Endometrial microvascular endothelial cells (primary cell): ENCODE data around the gene NOS1AP. TPM values are rescaled to one million over a fixed set of nuclear protein-coding genes. Genes with fewer than 3 reads are reported as not detected.
"Not testable (repeated sequence)": the region's sequence is repeated elsewhere in the genome, so short reads cannot be mapped to it uniquely, and the experiment has no call there.

Experiments
- in situ Hi-C: cut with HindIII; loops from 2 replicates; pipeline ENCODE4 v1.10.0; 2017; ENCODE audit warnings: low sequenced_read_pairs, low pct_unique_long_range_greater_than_20kb; ENCODE audit errors: inconsistent ontology term
- total RNA-seq: library from RNA; depleted of rRNA; stranded (reverse); fragments of >200 nt; gene quantifications from one replicate; pipeline ENCODE4 v1.2.3, GENCODE V29; 2015; ENCODE audit errors: inconsistent ontology term

The NOS1AP gene
- total RNA-seq, 1 donor from 2014 or later: 3.1 TPM

DNA sequence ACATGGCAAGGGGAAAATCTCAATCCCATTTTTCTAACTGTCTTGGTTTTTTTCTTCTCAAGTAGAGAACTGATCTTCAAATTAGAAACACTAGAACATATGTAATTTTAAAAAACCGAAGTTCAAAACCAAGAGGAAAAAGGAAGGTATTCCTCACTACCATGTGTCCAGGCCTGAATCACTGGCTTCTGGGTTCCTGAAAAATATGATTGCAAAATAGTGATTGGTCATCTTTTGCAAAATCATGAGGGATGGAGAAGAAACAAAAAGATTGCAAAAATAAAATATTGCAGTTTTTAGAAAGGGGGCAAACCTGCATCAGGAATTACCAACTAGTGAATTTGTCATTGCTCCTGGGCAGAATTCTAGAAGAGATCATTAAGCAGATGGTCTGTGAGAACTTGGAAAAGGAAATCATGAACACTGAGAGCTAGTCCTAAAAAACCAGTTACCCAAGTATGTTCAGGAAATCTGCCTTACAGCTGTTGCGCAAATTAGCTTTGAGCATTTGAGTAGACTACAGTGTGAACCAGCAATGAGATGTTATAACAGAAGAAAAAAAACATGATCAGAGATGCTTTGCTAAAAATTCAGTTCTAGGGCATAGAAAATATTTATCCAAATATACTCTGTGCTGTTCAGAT is 257.8 kb downstream of the NOS1AP start:
- in situ Hi-C loops: no loop called here

DNA sequence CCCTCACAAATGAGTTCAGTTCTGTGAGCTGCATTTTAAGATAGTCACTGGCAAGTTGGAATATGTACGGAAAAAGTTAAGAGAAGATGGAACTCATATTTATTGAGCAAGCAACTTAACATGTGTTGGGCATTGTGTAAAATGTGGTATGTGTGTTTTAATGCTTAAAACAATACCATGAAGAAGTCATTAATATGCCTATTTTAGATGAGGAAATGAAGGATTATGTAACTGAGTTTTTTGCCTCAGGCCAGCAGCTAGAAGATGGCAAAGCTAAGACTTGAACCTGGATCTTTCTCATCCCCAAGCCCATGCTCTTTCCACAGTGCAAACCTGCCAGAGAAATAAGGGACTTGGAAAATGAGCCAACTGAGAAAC is 258.3 kb downstream of the NOS1AP start:
- in situ Hi-C loops: no loop called here

DNA sequence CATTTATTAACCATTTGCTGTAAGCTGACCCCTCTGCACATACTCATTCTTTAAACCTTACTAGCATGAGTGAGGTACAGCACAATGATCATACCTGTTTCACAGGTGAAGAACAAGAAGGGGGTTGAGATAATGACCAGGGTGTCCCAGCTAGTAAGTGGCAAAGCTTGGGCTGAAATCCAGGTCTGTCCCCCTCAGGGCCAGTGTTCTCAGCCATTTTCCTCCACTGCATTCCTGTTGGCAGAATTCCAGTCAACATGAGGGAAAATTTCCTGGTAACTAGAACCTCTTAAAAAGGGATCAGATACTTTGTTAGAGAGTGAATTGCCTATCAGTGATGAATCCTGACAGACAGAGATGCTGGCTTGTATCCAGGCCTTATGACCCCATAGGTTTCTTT is 259.0 kb downstream of the NOS1AP start:
- in situ Hi-C loops: no loop called here

DNA sequence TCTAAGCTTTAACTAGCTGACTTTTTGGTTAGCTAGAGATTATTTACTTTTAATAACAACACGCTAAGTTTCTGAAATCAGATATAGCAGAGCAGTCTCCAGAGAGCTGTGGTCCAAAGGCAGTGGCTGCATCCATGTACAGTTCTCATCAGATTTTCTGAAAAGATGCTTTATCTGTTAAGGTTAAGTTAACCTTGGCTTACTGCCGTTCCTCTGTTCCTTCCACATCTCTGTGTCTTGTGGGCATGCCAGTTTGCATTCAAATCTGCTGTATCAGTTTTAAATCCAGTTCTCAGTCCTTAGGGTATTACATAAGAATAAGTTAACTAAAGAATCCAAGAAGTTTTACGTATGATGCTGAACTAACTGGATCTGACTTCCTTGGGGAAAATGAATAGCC is 260.3 kb downstream of the NOS1AP start:
- in situ Hi-C loops: no loop called here

DNA sequence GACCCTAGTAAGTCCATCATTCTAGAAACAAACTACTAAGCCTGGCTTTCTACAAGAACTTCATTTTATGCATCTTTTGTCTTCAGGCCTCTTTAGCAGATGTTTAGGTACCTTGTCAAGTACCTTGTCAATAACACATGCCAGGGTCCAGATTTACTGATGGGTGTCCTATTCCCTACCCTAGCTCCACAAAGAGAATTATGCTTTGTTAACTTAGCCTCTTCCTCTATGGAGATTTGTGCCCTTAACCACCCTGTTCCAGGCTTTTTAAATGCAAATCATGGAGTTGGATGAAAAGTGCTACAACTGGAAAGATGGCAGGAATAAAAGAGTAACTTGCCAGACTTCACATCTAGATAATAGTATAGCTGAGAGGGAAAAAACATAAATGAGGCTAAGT is 264.5 kb downstream of the NOS1AP start:
- in situ Hi-C loops: no loop called here

DNA sequence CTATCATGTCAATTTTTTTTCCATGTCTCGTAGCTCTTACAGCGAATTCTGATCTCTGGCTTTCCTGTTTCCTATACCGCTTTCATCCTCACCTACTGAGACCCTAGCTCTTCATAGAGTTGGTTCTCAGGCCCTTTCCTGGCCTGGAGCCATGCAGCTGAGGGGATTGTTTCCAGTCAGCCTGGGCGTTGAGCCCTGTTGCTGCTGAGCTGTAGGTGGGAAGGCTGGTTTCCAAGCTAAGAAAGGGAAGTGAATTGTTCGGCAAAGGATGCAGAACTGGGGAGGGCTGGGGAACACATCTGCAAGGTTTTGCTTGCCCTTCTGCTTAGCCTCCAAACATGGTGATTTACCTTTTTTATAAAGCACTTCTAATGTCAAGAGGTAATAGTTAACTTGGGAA is 265.6 kb downstream of the NOS1AP start:
- in situ Hi-C loops: no loop called here

DNA sequence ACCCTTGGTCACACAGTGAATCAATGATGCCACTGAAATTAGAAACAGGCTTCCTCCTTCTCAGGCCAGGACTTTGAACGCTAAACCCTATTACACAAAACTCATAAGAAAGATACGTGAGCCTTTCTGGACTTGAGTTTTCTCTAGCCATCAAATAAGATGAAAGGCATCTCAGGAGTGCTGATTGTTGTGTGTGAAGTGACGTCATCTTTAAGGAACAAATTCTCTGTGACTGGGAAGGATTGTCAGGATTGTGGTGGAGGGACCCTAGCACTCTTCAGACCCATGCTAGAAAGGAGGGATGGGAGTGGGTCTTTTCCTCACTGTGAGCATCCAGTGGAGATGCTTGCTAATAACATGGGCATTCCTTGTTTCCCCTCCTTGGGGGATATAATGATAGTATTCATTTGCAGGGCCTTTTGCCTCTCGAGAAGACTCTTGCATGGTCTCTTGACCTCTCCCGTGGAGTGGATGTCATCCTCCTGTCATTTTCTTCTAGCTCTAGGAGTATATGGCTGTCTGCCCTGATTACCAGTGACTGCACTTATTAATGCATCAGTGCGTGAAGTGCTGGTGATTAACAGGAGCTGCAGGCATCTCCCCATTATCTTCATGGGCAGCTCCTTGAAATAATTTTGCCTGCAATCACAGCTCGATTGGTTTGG is 267.3 kb downstream of the NOS1AP start:
- in situ Hi-C loops: no loop called here

DNA sequence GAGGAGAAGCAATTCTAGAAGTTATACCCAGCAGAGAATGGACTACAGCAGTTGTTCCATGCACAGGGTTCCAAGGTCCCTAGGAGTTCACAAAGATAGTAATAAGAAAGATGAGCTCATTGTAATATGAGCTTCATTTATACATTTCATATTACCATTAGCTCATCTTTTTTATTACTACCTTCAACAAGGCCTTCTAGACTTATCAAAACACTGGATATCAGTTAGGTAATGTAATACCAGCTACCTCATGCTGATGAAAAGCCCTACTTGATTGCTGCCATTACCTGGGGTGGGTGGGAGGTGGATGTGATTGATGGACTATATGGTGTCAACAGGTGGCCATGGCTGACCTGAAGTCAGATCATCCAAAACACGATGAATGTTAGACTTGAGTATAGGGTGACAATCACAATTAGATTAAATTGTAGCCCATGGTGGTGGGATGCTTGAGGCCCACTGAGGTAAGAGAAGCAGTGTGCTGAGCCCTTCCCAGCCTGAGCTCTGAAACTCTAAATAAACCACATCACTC is 273.0 kb downstream of the NOS1AP start:
- in situ Hi-C loops: no loop called here

DNA sequence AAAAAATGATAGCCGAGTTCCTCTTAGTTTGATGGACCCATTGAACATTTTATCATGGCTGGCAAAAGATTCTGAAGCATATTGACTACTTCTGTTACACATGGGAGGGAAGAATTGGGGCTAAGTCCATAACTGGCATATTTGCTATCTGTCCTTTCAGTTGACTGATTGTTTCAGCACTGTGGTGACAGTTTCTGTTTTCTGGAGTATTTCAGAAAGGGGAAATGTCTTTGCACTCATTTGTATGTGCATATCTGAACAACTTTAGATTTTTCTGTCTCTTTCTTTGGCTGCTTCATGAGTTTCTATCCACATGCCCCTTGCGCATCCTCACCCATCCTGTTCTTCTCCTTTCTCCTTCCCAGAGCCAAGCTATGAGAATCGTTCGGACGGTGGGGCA is 274.0 kb downstream of the NOS1AP start:
- in situ Hi-C loops: no loop called here

DNA sequence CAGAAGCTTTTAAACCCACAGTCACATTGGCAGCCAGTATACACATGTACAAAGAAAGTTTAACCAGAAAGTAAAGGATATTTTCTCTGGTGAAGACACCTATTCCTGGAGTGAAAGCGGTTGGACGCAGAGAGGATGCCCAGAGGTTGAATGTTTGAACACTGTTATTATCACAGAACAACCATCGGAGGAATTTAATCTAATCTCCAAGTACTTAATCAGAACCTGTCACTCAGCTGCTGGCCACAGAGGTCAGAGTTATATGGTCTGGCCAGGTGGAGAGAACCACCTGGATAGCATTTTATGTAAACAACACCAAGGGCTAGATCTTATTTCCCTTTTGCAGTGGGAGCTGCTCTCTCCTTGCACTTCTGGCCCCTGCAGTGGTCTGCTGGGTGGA is 277.8 kb downstream of the NOS1AP start:
- in situ Hi-C loops: no loop called here

DNA sequence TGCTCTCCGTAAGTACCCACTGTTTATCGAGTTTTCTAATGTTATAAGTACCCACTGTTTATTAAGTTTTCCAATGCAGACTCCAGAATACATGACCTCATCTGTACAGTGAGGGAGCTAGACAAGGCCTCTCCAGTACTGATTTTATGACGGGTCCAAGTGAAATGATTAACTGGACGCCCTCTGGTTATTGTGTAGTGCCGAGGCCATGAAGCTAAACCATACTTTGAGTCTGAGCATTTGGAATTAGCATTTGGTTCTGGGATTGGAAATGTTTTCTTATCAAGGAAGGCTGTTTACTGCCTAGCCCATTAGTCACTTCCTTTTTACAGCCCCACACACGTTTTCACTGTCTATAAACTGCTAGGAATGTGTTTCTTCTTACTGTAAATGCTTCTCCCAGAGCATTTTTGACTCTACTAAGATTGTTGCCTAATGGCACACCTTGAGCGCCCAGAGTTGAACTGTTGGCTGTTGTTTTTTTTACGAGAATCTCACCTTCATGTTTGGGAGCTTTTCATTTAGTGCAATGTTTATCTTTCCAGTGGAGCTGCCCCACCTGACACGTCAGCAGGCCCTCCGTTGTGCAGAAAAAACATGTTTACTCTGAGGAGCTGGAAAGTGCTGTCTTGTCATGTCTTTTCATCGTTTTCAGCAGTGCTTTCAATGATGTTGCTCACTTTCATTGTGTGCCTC is 280.3 kb downstream of the NOS1AP start:
- in situ Hi-C loops: no loop called here

DNA sequence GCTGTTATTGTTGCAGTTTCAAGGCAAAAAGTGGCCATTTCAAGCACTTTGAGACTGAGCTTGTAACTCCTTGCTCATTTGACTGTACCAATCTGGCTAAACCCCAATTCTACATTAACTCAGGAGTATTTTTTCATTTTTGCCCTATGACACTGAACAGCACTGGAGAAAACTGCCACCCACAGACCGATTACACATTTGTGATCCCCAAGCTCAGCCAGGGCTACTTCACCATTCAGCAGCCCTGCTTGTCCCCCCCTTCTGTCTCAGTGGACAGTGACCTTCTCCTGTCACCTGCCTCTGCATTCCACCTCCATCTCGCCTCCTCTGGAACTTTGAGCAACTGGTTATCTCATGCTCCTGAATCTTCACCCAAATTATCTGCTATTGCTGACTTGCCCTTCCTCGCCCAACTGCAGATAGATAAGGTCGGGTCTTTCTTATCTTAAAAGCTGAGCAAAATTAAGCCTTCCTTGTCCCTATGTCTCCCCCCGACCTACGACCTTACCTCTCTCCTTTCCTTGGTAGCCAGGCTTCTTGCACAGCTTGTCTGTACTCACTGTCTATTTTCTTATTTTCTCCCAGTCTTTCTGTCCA is 281.9 kb downstream of the NOS1AP start:
- in situ Hi-C loops: no loop called here

DNA sequence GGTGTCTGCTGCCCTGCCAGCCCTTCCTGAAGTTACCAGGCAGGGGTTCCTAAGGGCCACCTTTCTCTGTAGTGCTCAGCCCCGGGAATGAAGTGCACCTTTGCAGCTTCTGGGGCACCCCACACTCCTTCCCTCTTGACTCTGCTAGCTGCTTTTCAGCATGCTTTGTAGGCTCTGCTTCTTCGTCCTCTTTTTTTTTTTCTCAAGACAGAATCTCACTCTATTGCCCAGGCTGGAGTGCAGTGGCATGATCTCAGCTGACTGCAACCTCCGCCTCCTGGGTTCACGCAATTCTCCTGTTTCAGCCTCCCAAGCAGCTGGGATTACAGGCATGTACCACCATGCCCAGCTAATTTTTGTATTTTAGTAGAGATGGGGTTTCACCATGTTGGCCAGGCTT is 282.4 kb downstream of the NOS1AP start:
- in situ Hi-C loops: not testable (repeated sequence)

DNA sequence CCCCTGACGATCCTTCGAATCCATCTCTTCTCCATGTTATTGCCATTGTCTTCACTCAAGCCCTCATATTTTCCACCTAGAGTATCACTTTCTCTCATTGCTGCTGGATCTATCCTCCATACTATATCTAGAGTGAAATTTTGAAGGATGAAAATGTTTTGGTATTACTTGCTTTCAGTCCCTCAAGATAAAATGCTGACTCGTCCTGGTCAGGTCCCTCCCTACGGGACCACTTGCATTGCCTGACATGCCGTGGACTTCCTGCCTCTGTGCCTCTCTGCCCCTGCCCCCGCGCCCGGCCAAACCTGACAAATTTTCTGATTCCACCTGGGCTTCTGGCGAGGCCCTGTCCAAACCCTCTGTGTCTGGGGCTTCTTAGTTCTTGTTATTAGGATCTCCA is 283.6 kb downstream of the NOS1AP start:
- in situ Hi-C loops: no loop called here

DNA sequence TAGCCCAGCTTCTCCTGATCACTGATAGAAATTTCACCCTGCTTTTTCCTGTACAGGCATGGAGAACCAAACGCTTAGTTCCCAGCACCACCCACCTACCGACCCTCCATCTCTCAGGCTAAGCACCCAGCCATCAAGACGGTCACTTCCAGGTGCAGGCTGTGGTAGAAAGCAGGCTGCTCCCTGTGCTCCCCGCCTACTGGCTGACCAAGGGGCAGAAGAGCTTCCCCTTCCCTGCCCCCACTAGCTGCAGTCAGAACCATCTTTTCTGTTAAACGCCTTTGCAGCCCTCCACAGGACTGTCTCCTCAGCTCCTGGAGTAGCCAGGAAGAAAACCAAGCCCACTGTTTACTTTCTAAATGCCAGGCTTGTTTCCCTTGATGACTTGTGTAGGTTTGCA is 284.2 kb downstream of the NOS1AP start:
- in situ Hi-C loops: no loop called here

DNA sequence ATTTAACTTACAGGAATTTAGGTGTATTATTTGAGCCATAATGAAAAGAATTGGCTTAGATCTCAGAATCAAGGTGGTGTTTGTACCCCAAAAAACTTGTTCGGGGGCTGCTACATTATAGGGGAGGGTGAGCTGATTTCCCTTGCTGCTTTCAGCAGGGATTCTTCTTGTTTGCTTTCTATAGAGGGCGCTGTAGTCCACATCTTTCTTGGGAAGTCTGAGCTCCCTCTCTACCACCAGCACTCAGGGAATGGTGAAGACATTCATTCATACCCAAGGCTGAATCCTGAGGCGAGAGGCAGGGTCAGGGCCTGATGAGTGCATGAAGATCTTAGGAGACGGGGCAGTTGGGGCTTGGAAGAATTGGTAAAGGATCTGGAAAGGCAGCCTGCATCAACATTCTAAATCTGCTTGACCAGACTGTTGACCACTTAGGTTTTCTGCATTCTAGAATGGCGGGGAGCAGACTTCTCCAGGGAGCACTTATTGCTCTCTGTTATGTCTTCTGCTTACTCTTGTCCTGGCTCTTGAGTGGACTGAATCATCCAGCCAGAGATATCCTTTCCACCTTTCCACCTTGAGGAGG is 288.3 kb downstream of the NOS1AP start:
- in situ Hi-C loops: no loop called here

DNA sequence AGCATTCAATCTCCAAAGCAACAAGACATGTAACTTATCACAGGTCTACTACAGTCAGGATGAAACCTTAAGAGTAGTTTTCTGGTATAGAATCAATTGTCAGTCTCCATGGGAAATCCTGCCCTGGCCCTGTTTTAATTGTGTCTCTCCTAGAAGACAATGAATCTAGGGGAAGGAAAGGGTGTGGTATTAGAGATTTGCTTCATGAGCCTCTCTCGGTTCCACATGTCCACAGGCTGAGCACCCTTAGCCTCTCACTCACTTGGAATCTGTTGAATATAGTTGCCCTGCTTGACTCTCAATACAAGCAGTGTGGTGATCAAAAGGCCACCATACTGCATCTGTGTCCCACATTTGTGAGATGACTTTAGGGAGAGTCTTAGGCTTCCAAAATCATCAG is 289.4 kb downstream of the NOS1AP start:
- in situ Hi-C loops: no loop called here

DNA sequence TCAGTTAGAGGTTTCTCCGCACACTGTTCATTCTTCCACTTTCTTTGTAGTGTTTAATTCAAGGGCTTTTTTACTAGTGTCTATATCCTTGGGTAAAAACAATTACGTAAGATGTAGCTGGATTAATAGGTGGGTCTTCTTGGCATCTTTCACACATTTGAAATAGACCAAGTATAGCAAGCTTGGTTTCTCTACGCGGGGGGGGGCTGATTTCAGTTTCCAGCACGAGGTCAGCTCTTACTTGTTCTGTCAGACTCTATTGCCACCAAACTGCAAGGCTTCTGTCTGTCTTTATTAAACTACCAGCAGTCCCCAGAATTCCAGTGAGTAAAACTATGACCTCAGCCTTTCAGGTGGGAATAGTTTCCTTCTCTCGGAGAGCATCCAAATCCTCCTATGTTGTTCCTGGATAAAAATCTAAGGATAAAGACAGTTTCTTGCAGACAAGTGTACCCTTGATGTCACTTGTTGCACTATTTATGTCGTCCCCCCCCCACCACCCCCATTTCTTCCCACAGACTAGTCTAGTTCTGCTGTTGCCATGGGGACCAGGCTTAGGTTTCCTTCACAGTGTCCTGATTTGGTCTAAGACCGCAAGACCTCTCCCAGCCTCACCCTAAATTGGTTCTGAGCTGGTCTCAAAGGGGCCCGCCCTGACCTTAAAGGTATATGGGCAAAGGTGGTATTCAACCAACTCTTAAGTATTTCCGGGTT is 290.2 kb downstream of the NOS1AP start:
- in situ Hi-C loops: no loop called here
